Suprapubic skin (tissue), 4 donors: ENCODE results near the gene C6orf62.

ENCODE experiments used
- EP300 ChIP-seq: sonication (generic); formaldehyde crosslinking; IDR thresholded peaks from one replicate; pipeline ENCODE4 v1.6.1; 2017; ENCODE audit warnings: antibody characterized with exemption
- POLR2A ChIP-seq, 2 donors: fragments of 450-650 bp; IDR thresholded peaks; one replicate each; pipeline ENCODE4 v1.6.1; 2017; ENCODE audit warnings: antibody characterized with exemption in 2 of 2, mild to moderate bottlenecking in 2 of 2, moderate library complexity in 2 of 2
- POLR2AphosphoS5 ChIP-seq, 3 donors: sonication (generic); formaldehyde crosslinking; IDR thresholded peaks; one replicate each; pipeline ENCODE4 v1.6.1; 2017; ENCODE audit warnings: antibody characterized with exemption in 3 of 3
- TF ChIP-seq, protein P1 (sequence below), 2 donors: fragments of 200-600 bp in 1 of 2; fragments of 450-650 bp in 1 of 2; sonication (generic) in 1 of 2; IDR thresholded peaks; one replicate each; pipeline ENCODE4 v1.5.1; 2016 to 2019; ENCODE audit warnings: antibody characterized with exemption in 2 of 2, mild to moderate bottlenecking in 1 of 2, moderate library complexity in 1 of 2

DNA sequence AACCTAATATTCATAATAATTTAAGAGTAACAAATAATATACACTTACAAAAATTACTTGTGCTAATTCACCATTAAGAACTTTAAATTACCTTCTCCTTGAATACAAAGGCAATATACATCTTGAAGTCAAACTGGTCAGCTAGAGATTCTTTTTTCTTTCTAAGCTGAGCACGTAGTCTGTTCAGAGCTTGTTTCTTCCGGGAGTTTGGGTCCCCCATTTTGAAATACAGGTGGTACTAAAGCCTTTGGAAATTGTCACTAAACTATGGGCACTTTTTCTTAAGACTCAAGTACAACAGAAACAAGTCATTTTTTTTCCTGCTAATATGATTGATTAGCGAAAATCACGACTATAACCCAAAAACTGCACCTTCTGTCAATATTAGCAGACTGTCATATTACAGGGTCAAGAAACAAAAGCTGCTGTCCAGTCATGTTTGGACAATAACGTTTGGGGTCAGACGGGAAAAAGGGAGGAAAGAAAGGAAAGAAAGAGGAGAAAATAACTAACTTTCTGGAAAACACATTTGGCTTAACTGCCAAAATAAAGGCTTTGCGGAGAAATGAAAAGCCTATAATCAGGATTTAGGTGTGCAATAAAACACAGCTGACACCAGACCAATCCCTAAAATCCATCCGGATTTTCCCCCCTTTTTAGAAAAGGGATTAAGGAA, 367 bp downstream of the C6orf62 start:
- TF ChIP-seq, protein P1, sequence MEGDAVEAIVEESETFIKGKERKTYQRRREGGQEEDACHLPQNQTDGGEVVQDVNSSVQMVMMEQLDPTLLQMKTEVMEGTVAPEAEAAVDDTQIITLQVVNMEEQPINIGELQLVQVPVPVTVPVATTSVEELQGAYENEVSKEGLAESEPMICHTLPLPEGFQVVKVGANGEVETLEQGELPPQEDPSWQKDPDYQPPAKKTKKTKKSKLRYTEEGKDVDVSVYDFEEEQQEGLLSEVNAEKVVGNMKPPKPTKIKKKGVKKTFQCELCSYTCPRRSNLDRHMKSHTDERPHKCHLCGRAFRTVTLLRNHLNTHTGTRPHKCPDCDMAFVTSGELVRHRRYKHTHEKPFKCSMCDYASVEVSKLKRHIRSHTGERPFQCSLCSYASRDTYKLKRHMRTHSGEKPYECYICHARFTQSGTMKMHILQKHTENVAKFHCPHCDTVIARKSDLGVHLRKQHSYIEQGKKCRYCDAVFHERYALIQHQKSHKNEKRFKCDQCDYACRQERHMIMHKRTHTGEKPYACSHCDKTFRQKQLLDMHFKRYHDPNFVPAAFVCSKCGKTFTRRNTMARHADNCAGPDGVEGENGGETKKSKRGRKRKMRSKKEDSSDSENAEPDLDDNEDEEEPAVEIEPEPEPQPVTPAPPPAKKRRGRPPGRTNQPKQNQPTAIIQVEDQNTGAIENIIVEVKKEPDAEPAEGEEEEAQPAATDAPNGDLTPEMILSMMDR (IDR thresholded peaks at IDR 0.05), result no peak
- TF ChIP-seq POLR2A (IDR thresholded peaks at IDR 0.05), result no peak
- no peak for TF ChIP-seq EP300
- TF ChIP-seq POLR2AphosphoS5 (IDR thresholded peaks at IDR 0.05), result no peak
